Sigmoid colon (tissue), 7 donors: ENCODE measurements around the gene ITPR1. TPM values are rescaled to one million over a fixed set of nuclear protein-coding genes. Genes with fewer than 3 reads are reported as not detected.

Experiments
- DNase-seq: peaks from one replicate; pipeline ENCODE4 v3.0.0-alpha.2; 2019
- H3K27ac ChIP-seq, 4 donors: fragments of 200-600 bp; sonication (generic); one replicate each; pipeline ENCODE4 v1.5.1; 2016 to 2019; ENCODE audit warnings: mild to moderate bottlenecking in 1 of 4
- H3K27me3 ChIP-seq, 3 donors: fragments of 200-600 bp; sonication (generic); one replicate each; pipeline ENCODE4 v1.5.1; 2019; ENCODE audit warnings: mild to moderate bottlenecking in 1 of 3
- H3K36me3 ChIP-seq, 4 donors: fragments of 200-600 bp; sonication (generic); one replicate each; pipeline ENCODE4 v1.5.1; 2016 to 2019
- H3K4me1 ChIP-seq, 4 donors: fragments of 200-600 bp; sonication (generic); one replicate each; pipeline ENCODE4 v1.5.1; 2017 to 2019
- H3K4me3 ChIP-seq, 4 donors: fragments of 200-600 bp; sonication (generic); one replicate each; pipeline ENCODE4 v1.5.1; 2017 to 2019; ENCODE audit warnings: mild to moderate bottlenecking in 2 of 4, moderate library complexity in 1 of 4
- H3K9me3 ChIP-seq, 4 donors: fragments of 200-600 bp in 3 of 4; sonication (generic) in 3 of 4; one replicate each; pipeline versions ENCODE4 v1.5.1 to v1.6.1; 2013 to 2019
- EP300 ChIP-seq, 4 donors: sonication (generic); formaldehyde crosslinking; IDR thresholded peaks; one replicate each; pipeline ENCODE4 v1.6.1; 2017; ENCODE audit warnings: antibody characterized with exemption in 4 of 4
- POLR2A ChIP-seq, 2 donors: fragments of 450-650 bp; IDR thresholded peaks; one replicate each; pipeline ENCODE4 v1.6.1; 2016; ENCODE audit warnings: antibody characterized with exemption in 2 of 2, mild to moderate bottlenecking in 2 of 2, moderate library complexity in 2 of 2
- POLR2AphosphoS5 ChIP-seq, 4 donors: sonication (generic); formaldehyde crosslinking; IDR thresholded peaks; one replicate each; pipeline ENCODE4 v1.6.1; 2017; ENCODE audit warnings: antibody characterized with exemption in 4 of 4
- WGBS, 2 donors: extraction: QIAGEN DNeasy Blood & Tissue Kit; methylation state at CpG; one replicate each; pipeline ENCODE4 v1.1.7; 2013; 5-methylcytosine and 5-hydroxymethylcytosine counted together
- intact Hi-C: fragments of 100-400 bp; cut with DNase I; formaldehyde crosslinking; loops from one replicate; pipeline ENCODE4 v1.15.1; 2023
- polyA plus RNA-seq, 3 donors: library from polyadenylated mRNA; stranded (reverse); fragments of 200-250 nt; gene quantifications; one replicate each; pipeline ENCODE4 v1.2.3, GENCODE V29; 2013
- total RNA-seq, 4 donors: library from RNA; depleted of rRNA; stranded (reverse); fragments of >200 nt; gene quantifications; one replicate each; pipeline ENCODE4 v1.1.0, GENCODE V29; 2016
- TF ChIP-seq, protein P1 (sequence below), 4 experiments: fragments of 450-650 bp in 3 of 4; fragments of 200-600 bp in 1 of 4; IDR thresholded peaks; one replicate each; pipeline ENCODE4 v1.5.1; 2016 to 2019; ENCODE audit warnings: antibody characterized with exemption in 4 of 4, mild to moderate bottlenecking in 3 of 4, moderate library complexity in 2 of 4
- donor health status: healthy with polysubstance abuse.
- donor health status: Bipolar disorder and iron deficiency.
- donor health status: healthy.

ITPR1 gene
- total and polyA plus RNA-seq, 7 donors: 1.4 to 206 (median 111) TPM

DNA sequence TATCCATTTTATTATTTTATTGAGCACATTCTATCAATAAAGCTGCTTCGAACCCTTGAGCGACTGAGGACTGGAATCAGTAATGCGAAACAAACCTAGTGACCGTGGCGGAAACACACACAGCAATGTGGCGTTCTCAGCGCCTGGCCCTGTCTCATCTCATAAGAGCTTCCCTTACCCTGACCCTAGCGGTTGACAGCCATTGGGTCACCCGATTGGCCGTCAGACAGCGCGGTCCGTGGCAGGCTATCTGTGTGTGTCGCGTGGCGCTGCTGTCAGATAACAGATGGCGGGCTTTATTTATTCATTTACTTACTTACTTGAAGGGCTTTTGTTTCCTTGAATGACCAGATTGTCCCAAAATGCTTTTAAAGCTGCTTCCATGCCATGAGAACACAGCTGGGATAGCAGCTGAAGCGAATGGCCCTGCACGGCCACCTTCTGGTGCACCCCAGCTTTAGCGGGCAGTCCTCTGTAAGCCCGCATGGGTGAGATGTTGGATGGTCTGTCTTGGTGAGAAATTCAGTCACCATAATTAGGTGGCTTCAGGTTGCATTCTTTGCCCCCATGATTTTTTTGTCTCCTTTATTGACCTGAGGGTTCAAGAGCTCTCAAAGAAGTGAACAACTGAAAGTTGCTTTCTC, 270.6 kb downstream of the ITPR1 start:
- TF ChIP-seq POLR2AphosphoS5 (IDR thresholded peaks at IDR 0.05) (no peak), POLR2A (IDR thresholded peaks at IDR 0.05) (no peak), EP300 (IDR thresholded peaks at IDR 0.05) (no peak)
- TF ChIP-seq, protein P1, sequence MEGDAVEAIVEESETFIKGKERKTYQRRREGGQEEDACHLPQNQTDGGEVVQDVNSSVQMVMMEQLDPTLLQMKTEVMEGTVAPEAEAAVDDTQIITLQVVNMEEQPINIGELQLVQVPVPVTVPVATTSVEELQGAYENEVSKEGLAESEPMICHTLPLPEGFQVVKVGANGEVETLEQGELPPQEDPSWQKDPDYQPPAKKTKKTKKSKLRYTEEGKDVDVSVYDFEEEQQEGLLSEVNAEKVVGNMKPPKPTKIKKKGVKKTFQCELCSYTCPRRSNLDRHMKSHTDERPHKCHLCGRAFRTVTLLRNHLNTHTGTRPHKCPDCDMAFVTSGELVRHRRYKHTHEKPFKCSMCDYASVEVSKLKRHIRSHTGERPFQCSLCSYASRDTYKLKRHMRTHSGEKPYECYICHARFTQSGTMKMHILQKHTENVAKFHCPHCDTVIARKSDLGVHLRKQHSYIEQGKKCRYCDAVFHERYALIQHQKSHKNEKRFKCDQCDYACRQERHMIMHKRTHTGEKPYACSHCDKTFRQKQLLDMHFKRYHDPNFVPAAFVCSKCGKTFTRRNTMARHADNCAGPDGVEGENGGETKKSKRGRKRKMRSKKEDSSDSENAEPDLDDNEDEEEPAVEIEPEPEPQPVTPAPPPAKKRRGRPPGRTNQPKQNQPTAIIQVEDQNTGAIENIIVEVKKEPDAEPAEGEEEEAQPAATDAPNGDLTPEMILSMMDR (IDR thresholded peaks at IDR 0.05): no peak
- Histone ChIP-seq H3K36me3 (peaks cover 0 to 26% (median 4%) of the 10 kb centered on the region in 4 donors), H3K27ac (no peak overlapping the region), H3K9me3 (peaks cover 0 to 4% (median 0%) of the 10 kb centered on the region in 4 donors), H3K4me3 (no peak overlapping the region), H3K27me3 (no peaks in the 10 kb centered on the region), H3K4me1 (peaks cover 0 to 10% (median 2%) of the 10 kb centered on the region in 4 donors)
- intact Hi-C loops: no loop called here
- 98% methylated on average over 21 of the region's 21 CpGs for WGBS, 2 donors
- DNase-seq: no peak

DNA sequence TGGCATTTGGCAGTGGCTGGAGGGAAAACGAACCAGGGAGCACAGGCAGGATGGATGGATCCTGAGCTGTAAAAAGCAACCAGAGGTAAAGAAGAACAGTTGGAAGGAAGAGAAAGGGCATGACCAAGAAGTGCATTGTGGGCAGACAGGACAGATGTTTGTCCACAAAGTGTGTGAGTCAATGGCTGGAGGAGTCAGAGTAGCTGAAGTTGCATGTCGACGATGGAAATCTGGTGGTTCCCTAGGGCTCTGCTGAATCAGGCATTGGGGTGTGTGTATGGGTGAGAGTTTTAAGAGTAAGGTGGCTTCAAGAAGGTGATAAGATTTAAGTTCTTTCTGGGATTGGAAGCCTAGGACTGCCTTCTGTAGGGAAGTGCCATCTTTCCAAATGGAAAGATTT, 272.1 kb downstream of the ITPR1 start:
- no peak for TF ChIP-seq EP300 (IDR thresholded peaks at IDR 0.05)
- Histone ChIP-seq H3K4me1 (no peaks in the 10 kb centered on the region), H3K27ac (no peak overlapping the region), H3K36me3 (peaks cover 0 to 30% (median 4%) of the 10 kb centered on the region in 4 donors), H3K9me3 (peaks cover 0 to 4% (median 0%) of the 10 kb centered on the region in 4 donors), H3K27me3 (no peaks in the 10 kb centered on the region), H3K4me3 (no peak overlapping the region)
- WGBS, 2 donors: 95 to 96% methylated on average over 3 of the region's 3 CpGs
- intact Hi-C loops: no loop called here
- no peak for DNase-seq

DNA sequence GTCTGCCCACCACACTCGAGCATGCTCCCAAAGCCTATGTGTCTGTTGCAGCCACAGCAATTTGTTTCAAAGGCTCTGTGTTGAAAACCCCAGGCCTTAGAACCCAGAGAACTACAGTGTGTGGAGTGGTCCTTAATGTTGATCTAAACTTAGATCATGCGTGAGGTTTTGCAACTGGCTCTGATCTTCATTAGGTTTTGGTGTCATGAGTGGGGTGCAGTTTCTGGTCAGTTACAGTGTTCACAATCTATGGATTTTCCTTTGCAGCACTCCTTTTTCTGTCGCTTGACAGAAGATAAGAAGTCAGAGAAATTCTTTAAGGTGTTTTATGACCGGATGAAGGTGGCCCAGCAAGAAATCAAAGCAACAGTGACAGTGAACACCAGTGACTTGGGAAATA, 273.1 kb downstream of the ITPR1 start:
- no peak for TF ChIP-seq POLR2A (IDR thresholded peaks at IDR 0.05)
- TF ChIP-seq EP300 (IDR thresholded peaks at IDR 0.05): no peak
- TF ChIP-seq POLR2AphosphoS5 (IDR thresholded peaks at IDR 0.05): no peak
- TF ChIP-seq, protein P1 (IDR thresholded peaks at IDR 0.05): no peak
- WGBS, 2 donors: 98 to 99% methylated on average over 4 of the region's 4 CpGs
- peaks cover 0 to 30% (median 6%) of the 10 kb centered on the region in 4 donors for H3K36me3 ChIP-seq

GRCh38 chr3:4766716-4767499, 273.8 kb downstream of the ITPR1 start:
- intact Hi-C loops: no loop called here
- peaks cover 0 to 30% (median 6%) of the 10 kb centered on the region in 4 donors for H3K36me3 ChIP-seq
- peaks cover 0 to 16% (median 14%) of the 10 kb centered on the region in 4 donors for H3K4me1 ChIP-seq
- TF ChIP-seq EP300 (IDR thresholded peaks at IDR 0.05): no peak
- TF ChIP-seq POLR2A (IDR thresholded peaks at IDR 0.05): no peak
- TF ChIP-seq, protein P1 (IDR thresholded peaks at IDR 0.05): no peak
- no peak for TF ChIP-seq POLR2AphosphoS5 (IDR thresholded peaks at IDR 0.05)
- no peak overlapping the region for H3K4me3 ChIP-seq
- DNase-seq: no peak
- no peaks in the 10 kb centered on the region for H3K27me3 ChIP-seq
- WGBS, 2 donors: 83 to 91% methylated on average over 6 of the region's 6 CpGs
- peaks cover 0 to 4% (median 0%) of the 10 kb centered on the region in 4 donors for H3K9me3 ChIP-seq
- no peak overlapping the region for H3K27ac ChIP-seq

More for the DNA sequence above, 273.1 kb downstream of the ITPR1 start:
- Histone ChIP-seq H3K9me3 (peaks cover 0 to 4% (median 0%) of the 10 kb centered on the region in 4 donors), H3K4me1 (peaks cover 0 to 9% (median 7%) of the 10 kb centered on the region in 4 donors), H3K4me3 (no peak overlapping the region), H3K27me3 (no peaks in the 10 kb centered on the region), H3K27ac (no peak overlapping the region)
- intact Hi-C loops: no loop called here
- no peak for DNase-seq

DNA sequence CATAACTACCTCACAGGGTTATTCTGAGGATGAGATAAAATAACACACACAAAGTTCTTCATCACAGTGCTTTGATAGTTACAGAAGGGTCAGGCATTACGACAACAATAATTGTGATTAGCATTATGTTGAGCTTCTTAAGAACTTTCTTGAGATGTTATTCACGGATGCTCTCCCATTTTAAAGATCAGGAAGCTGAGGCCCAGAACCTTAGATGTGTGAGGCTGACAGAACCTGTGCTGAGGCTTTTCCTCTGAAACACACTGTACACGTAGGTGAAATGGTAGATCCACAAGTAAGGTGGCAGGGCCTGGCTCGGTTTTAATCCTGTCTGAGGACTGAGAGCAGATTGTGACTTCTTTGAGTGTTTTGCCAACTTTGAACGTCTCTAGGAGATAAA, 274.9 kb downstream of the ITPR1 start:
- WGBS, 2 donors: 94% methylated on average over 5 of the region's 5 CpGs
- DNase-seq: no peak
- Histone ChIP-seq H3K36me3 (peaks cover 0 to 24% (median 6%) of the 10 kb centered on the region in 4 donors), H3K4me1 (peaks cover 0 to 27% (median 25%) of the 10 kb centered on the region in 4 donors), H3K27ac (no peak overlapping the region), H3K4me3 (no peak overlapping the region), H3K9me3 (peaks cover 0 to 4% (median 0%) of the 10 kb centered on the region in 4 donors), H3K27me3 (no peaks in the 10 kb centered on the region)
- TF ChIP-seq EP300 (IDR thresholded peaks at IDR 0.05): no peak
- TF ChIP-seq, protein P1 (IDR thresholded peaks at IDR 0.05): no peak
- intact Hi-C loops: no loop called here
